WTC11 (cell line): ENCODE results near the gene LRMDA. TPM values are rescaled to one million over a fixed set of nuclear protein-coding genes. Genes with fewer than 3 reads are reported as not detected.

Experiments
- ATAC-seq: fragments of 200-7000 bp; cut with Tn5 transposase; 2 replicates; pipeline ENCODE4 v1.10.0; 2021; ENCODE audit warnings: mild to moderate bottlenecking, moderate library complexity
- CTCF ChIA-PET: fragments of 300-600 bp; sonication (Branson Sonifier 250); formaldehyde crosslinking; loops from one replicate; lab custom pipeline; 2021; ENCODE audit warnings: antibody characterized with exemption; lab: Charles Lee
- POLR2A ChIA-PET: fragments of 350-600 bp; sonication (Branson Sonifier 250); formaldehyde crosslinking; loops from one replicate; lab custom pipeline; 2021; ENCODE audit warnings: antibody characterized with exemption; lab: Charles Lee
- DNase-seq: peaks from one replicate; pipeline ENCODE4 v3.0.0; 2021; ENCODE audit warnings: low spot score
- H3K27ac Mint-ChIP-seq: 2 replicates; pipeline ENCODE4 v1.8.0; 2021; ENCODE audit warnings: mixed read lengths
- H3K27me3 Mint-ChIP-seq: 2 replicates; pipeline ENCODE4 v1.8.0; 2021; ENCODE audit warnings: low read depth, mild to moderate bottlenecking, moderate library complexity, mixed read lengths
- H3K36me3 Mint-ChIP-seq: 2 replicates; pipeline ENCODE4 v1.8.0; 2021; ENCODE audit warnings: mixed read lengths
- H3K4me1 Mint-ChIP-seq: 2 replicates; pipeline ENCODE4 v1.8.0; 2022; ENCODE audit warnings: mixed read lengths
- H3K4me3 Mint-ChIP-seq: 2 replicates; pipeline ENCODE4 v1.8.0; 2021; ENCODE audit warnings: mild to moderate bottlenecking, moderate library complexity, mixed read lengths
- H3K9me3 Mint-ChIP-seq: 2 replicates; pipeline ENCODE4 v1.8.0; 2021; ENCODE audit warnings: mixed read lengths
- ATF1 ChIP-seq: sonication (generic); formaldehyde crosslinking; IDR thresholded peaks from 2 replicates; pipeline ENCODE4 v1.8.1; 2023; ENCODE audit warnings: mild to moderate bottlenecking, moderate library complexity, missing genetic modification reagents
- CREB1 ChIP-seq: sonication (generic); formaldehyde crosslinking; IDR thresholded peaks from 2 replicates; pipeline ENCODE4 v1.8.0; 2023; ENCODE audit warnings: mild to moderate bottlenecking, missing genetic modification reagents
- EMX1 ChIP-seq: fragments of 250-450 bp; sonication (Bioruptor Pico); IDR thresholded peaks from 2 replicates; pipeline ENCODE4 v1.8.0; 2021; ENCODE audit warnings: mild to moderate bottlenecking
- ESRRA ChIP-seq: sonication (generic); formaldehyde crosslinking; IDR thresholded peaks from 2 replicates; pipeline ENCODE4 v1.8.1; 2022; ENCODE audit warnings: mild to moderate bottlenecking, missing genetic modification reagents, borderline replicate concordance
- FOXK1 ChIP-seq: sonication (generic); formaldehyde crosslinking; IDR thresholded peaks from 2 replicates; pipeline ENCODE4 v1.8.0; 2022; ENCODE audit warnings: mild to moderate bottlenecking, moderate library complexity, missing genetic modification reagents
- FOXP1 ChIP-seq: sonication (generic); formaldehyde crosslinking; IDR thresholded peaks from 2 replicates; pipeline ENCODE4 v1.8.0; 2022; ENCODE audit warnings: missing genetic modification reagents, mild to moderate bottlenecking, moderate library complexity, borderline replicate concordance
- GABPB1 ChIP-seq: sonication (generic); formaldehyde crosslinking; IDR thresholded peaks from 2 replicates; pipeline ENCODE4 v1.8.1; 2023; ENCODE audit warnings: mild to moderate bottlenecking, missing genetic modification reagents
- HMGA2 ChIP-seq: fragments of 250-450 bp; sonication (Bioruptor Pico); IDR thresholded peaks from 2 replicates; pipeline ENCODE4 v1.4.0; 2021; ENCODE audit warnings: mild to moderate bottlenecking, moderate library complexity
- JUN ChIP-seq: sonication (generic); formaldehyde crosslinking; IDR thresholded peaks from 2 replicates; pipeline ENCODE4 v1.8.0; 2023; ENCODE audit warnings: mild to moderate bottlenecking, missing genetic modification reagents
- NFYB ChIP-seq: sonication (generic); formaldehyde crosslinking; conservative IDR thresholded peaks from 2 replicates; pipeline ENCODE4 v1.8.0; 2022; ENCODE audit warnings: low read depth, missing genetic modification reagents
- NR1H2 ChIP-seq: sonication (generic); formaldehyde crosslinking; IDR thresholded peaks from 2 replicates; pipeline ENCODE4 v1.9.0; 2021; ENCODE audit warnings: mild to moderate bottlenecking, moderate library complexity, missing genetic modification reagents
- NR2C2 ChIP-seq: sonication (generic); formaldehyde crosslinking; IDR thresholded peaks from 2 replicates; pipeline ENCODE4 v1.8.0; 2022; ENCODE audit warnings: mild to moderate bottlenecking, missing genetic modification reagents
- RELA ChIP-seq: sonication (generic); formaldehyde crosslinking; IDR thresholded peaks from 2 replicates; pipeline ENCODE4 v1.8.1; 2022; ENCODE audit warnings: missing genetic modification reagents, mild to moderate bottlenecking, borderline replicate concordance
- SP1 ChIP-seq: sonication (generic); formaldehyde crosslinking; conservative IDR thresholded peaks from 2 replicates; pipeline ENCODE4 v1.8.1; 2022; ENCODE audit warnings: missing genetic modification reagents
- ZNF232 ChIP-seq: sonication (generic); formaldehyde crosslinking; IDR thresholded peaks from 2 replicates; pipeline ENCODE4 v1.8.0; 2022; ENCODE audit warnings: mild to moderate bottlenecking, missing genetic modification reagents
- ZNF263 ChIP-seq: sonication (generic); formaldehyde crosslinking; IDR thresholded peaks from 2 replicates; pipeline ENCODE4 v1.8.1; 2022; ENCODE audit warnings: low read depth, mild to moderate bottlenecking, moderate library complexity, missing genetic modification reagents
- ZNF416 ChIP-seq: fragments of 250-450 bp; sonication (Bioruptor Pico); IDR thresholded peaks from 2 replicates; pipeline ENCODE4 v1.9.0; 2021; ENCODE audit warnings: mild to moderate bottlenecking, inconsistent platforms
- total RNA-seq: library from RNA; stranded (reverse); gene quantifications from 3 replicates; pipeline ENCODE4 v1.2.3, GENCODE V29; 2021
- TF ChIP-seq, protein P1 (sequence below): sonication (generic); formaldehyde crosslinking; IDR thresholded peaks from 2 replicates; pipeline ENCODE4 v1.8.1; 2022; ENCODE audit warnings: missing genetic modification reagents, borderline replicate concordance
- TF ChIP-seq, protein P2 (sequence below): fragments of 250-450 bp; sonication (Bioruptor Pico); IDR thresholded peaks from 2 replicates; pipeline ENCODE4 v1.8.0; 2021; ENCODE audit warnings: mild to moderate bottlenecking
- TF ChIP-seq, protein P3 (sequence below): sonication (generic); formaldehyde crosslinking; conservative IDR thresholded peaks from 2 replicates; pipeline ENCODE4 v1.8.1; 2022; ENCODE audit warnings: mild to moderate bottlenecking, missing genetic modification reagents
- TF ChIP-seq, protein P4 (sequence below): sonication (generic); formaldehyde crosslinking; IDR thresholded peaks from 2 replicates; pipeline ENCODE4 v1.8.1; 2023; ENCODE audit warnings: mild to moderate bottlenecking, missing genetic modification reagents
- TF ChIP-seq, protein P5 (sequence below): sonication (generic); formaldehyde crosslinking; IDR thresholded peaks from 2 replicates; pipeline ENCODE4 v1.8.0; 2022; ENCODE audit warnings: mild to moderate bottlenecking, missing genetic modification reagents
- TF ChIP-seq, protein P6 (sequence below): fragments of 250-450 bp; sonication (Bioruptor Pico); IDR thresholded peaks from 2 replicates; pipeline ENCODE4 v1.9.0; 2021; ENCODE audit warnings: mild to moderate bottlenecking
- TF ChIP-seq, protein P7 (sequence below): sonication (generic); formaldehyde crosslinking; IDR thresholded peaks from 2 replicates; pipeline ENCODE4 v1.8.0; 2022; ENCODE audit warnings: mild to moderate bottlenecking, missing genetic modification reagents
- TF ChIP-seq, protein P8 (sequence below): sonication (generic); formaldehyde crosslinking; IDR thresholded peaks from 2 replicates; pipeline ENCODE4 v1.8.1; 2023; ENCODE audit warnings: mild to moderate bottlenecking, missing genetic modification reagents
- TF ChIP-seq, protein P9 (sequence below): fragments of 250-450 bp; sonication (Bioruptor Pico); IDR thresholded peaks from 2 replicates; pipeline ENCODE4 v2.1.2; 2022; ENCODE audit warnings: mild to moderate bottlenecking, moderate library complexity

LRMDA gene
- total RNA-seq, 1 experiment from 2014 or later = 0.92 TPM

DNA sequence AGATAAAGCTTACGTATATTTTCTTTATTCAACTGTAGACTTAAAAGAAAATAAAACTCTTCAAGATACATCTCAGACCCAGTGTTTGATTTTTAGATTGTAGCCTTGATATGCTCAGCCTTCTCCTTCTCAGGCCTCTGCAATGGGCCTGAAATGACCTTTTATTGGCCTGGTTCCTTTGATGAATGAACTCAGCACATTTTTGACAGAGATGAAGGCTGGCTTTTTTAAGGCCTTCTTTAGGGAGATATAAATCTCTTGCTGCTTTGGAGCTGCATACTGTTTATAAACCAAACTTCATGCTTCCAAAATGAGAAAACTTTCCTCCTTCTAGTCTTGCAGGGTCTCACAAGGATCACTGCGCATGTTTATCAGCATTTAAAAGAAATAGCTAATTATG, 1049.8 kb downstream of the LRMDA start:
- H3K27ac Mint-ChIP-seq = no peak overlapping the region
- H3K4me1 Mint-ChIP-seq = no peaks in the 10 kb centered on the region
- DNase-seq (no peak), ATAC-seq (no peak)
- H3K4me3 Mint-ChIP-seq = no peak overlapping the region
- TF ChIP-seq, protein P1, sequence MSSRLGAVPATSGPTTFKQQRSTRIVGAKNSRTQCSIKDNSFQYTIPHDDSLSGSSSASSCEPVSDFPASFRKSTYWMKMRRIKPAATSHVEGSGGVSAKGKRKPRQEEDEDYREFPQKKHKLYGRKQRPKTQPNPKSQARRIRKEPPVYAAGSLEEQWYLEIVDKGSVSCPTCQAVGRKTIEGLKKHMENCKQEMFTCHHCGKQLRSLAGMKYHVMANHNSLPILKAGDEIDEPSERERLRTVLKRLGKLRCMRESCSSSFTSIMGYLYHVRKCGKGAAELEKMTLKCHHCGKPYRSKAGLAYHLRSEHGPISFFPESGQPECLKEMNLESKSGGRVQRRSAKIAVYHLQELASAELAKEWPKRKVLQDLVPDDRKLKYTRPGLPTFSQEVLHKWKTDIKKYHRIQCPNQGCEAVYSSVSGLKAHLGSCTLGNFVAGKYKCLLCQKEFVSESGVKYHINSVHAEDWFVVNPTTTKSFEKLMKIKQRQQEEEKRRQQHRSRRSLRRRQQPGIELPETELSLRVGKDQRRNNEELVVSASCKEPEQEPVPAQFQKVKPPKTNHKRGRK (CRISPR knock-in tag) = no peak
- TF ChIP-seq, protein P2, sequence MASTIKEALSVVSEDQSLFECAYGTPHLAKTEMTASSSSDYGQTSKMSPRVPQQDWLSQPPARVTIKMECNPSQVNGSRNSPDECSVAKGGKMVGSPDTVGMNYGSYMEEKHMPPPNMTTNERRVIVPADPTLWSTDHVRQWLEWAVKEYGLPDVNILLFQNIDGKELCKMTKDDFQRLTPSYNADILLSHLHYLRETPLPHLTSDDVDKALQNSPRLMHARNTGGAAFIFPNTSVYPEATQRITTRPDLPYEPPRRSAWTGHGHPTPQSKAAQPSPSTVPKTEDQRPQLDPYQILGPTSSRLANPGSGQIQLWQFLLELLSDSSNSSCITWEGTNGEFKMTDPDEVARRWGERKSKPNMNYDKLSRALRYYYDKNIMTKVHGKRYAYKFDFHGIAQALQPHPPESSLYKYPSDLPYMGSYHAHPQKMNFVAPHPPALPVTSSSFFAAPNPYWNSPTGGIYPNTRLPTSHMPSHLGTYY = no peak
- TF ChIP-seq, protein P3, sequence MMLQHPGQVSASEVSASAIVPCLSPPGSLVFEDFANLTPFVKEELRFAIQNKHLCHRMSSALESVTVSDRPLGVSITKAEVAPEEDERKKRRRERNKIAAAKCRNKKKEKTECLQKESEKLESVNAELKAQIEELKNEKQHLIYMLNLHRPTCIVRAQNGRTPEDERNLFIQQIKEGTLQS (CRISPR knock-in tag) = no peak
- TF ChIP-seq NR2C2 (CRISPR knock-in tag) = no peak
- TF ChIP-seq ESRRA = no peak
- no peak for TF ChIP-seq FOXK1 (CRISPR knock-in tag)
- TF ChIP-seq CREB1 (CRISPR knock-in tag) = no peak
- TF ChIP-seq RELA (CRISPR knock-in tag) = no peak
- TF ChIP-seq, protein P4, sequence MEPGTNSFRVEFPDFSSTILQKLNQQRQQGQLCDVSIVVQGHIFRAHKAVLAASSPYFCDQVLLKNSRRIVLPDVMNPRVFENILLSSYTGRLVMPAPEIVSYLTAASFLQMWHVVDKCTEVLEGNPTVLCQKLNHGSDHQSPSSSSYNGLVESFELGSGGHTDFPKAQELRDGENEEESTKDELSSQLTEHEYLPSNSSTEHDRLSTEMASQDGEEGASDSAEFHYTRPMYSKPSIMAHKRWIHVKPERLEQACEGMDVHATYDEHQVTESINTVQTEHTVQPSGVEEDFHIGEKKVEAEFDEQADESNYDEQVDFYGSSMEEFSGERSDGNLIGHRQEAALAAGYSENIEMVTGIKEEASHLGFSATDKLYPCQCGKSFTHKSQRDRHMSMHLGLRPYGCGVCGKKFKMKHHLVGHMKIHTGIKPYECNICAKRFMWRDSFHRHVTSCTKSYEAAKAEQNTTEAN (CRISPR knock-in tag) = no peak
- no peak for TF ChIP-seq ATF1 (CRISPR knock-in tag)
- no peak for TF ChIP-seq EMX1 (CRISPR knock-in tag)
- TF ChIP-seq, protein P5, sequence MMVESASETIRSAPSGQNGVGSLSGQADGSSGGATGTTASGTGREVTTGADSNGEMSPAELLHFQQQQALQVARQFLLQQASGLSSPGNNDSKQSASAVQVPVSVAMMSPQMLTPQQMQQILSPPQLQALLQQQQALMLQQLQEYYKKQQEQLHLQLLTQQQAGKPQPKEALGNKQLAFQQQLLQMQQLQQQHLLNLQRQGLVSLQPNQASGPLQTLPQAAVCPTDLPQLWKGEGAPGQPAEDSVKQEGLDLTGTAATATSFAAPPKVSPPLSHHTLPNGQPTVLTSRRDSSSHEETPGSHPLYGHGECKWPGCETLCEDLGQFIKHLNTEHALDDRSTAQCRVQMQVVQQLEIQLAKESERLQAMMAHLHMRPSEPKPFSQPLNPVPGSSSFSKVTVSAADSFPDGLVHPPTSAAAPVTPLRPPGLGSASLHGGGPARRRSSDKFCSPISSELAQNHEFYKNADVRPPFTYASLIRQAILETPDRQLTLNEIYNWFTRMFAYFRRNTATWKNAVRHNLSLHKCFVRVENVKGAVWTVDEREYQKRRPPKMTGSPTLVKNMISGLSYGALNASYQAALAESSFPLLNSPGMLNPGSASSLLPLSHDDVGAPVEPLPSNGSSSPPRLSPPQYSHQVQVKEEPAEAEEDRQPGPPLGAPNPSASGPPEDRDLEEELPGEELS (CRISPR knock-in tag) = no peak
- no peak for TF ChIP-seq HMGA2 (CRISPR knock-in tag)
- TF ChIP-seq SP1 = no peak
- TF ChIP-seq NR1H2 (CRISPR knock-in tag) = no peak
- no peak for TF ChIP-seq ZNF263
- ChIA-PET CTCF (no interaction called here), POLR2A (no interaction called here)
- no peaks in the 10 kb centered on the region for H3K27me3 Mint-ChIP-seq
- no peaks in the 10 kb centered on the region; the same call in 1 of the 2 replicates for H3K36me3 Mint-ChIP-seq
- peaks cover 20% of the 10 kb centered on the region for H3K9me3 Mint-ChIP-seq

DNA sequence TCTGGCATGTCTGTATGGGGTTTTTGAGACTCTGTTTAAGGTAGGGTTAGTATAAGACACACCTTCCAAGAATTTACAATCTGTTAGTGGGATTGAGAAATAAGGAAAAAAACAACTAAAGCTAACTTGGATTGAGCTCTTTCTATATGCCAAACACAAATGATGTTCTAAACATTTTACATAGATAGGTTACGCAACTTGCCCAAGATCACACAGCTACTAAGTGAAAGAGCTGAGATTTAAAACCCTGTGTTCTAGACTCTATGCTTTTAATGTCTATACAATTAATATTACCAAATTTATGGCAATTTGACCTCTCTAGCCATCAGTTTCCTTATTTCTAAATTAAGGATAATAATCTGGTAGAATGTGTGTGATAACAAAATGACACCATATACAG, 1056.2 kb downstream of the LRMDA start:
- DNase-seq = no peak
- H3K27ac Mint-ChIP-seq = no peak overlapping the region
- peaks cover 47% of the 10 kb centered on the region for H3K9me3 Mint-ChIP-seq
- no peaks in the 10 kb centered on the region for H3K4me1 Mint-ChIP-seq
- CTCF ChIA-PET = no interaction called here
- ATAC-seq = no peak
- H3K4me3 Mint-ChIP-seq = no peak overlapping the region
- H3K36me3 Mint-ChIP-seq = peaks cover 14% of the 10 kb centered on the region
- TF ChIP-seq GABPB1 (CRISPR knock-in tag) = no peak
- TF ChIP-seq NFYB = no peak
- no peak for TF ChIP-seq ZNF416 (CRISPR knock-in tag)
- TF ChIP-seq ZNF232 = no peak
- TF ChIP-seq, protein P6, sequence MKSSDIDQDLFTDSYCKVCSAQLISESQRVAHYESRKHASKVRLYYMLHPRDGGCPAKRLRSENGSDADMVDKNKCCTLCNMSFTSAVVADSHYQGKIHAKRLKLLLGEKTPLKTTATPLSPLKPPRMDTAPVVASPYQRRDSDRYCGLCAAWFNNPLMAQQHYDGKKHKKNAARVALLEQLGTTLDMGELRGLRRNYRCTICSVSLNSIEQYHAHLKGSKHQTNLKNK (CRISPR knock-in tag) = no peak
- TF ChIP-seq, protein P7, sequence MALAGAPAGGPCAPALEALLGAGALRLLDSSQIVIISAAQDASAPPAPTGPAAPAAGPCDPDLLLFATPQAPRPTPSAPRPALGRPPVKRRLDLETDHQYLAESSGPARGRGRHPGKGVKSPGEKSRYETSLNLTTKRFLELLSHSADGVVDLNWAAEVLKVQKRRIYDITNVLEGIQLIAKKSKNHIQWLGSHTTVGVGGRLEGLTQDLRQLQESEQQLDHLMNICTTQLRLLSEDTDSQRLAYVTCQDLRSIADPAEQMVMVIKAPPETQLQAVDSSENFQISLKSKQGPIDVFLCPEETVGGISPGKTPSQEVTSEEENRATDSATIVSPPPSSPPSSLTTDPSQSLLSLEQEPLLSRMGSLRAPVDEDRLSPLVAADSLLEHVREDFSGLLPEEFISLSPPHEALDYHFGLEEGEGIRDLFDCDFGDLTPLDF (CRISPR knock-in tag) = no peak
- TF ChIP-seq, protein P8, sequence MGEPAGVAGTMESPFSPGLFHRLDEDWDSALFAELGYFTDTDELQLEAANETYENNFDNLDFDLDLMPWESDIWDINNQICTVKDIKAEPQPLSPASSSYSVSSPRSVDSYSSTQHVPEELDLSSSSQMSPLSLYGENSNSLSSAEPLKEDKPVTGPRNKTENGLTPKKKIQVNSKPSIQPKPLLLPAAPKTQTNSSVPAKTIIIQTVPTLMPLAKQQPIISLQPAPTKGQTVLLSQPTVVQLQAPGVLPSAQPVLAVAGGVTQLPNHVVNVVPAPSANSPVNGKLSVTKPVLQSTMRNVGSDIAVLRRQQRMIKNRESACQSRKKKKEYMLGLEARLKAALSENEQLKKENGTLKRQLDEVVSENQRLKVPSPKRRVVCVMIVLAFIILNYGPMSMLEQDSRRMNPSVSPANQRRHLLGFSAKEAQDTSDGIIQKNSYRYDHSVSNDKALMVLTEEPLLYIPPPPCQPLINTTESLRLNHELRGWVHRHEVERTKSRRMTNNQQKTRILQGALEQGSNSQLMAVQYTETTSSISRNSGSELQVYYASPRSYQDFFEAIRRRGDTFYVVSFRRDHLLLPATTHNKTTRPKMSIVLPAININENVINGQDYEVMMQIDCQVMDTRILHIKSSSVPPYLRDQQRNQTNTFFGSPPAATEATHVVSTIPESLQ (CRISPR knock-in tag) = no peak
- TF ChIP-seq, protein P9, sequence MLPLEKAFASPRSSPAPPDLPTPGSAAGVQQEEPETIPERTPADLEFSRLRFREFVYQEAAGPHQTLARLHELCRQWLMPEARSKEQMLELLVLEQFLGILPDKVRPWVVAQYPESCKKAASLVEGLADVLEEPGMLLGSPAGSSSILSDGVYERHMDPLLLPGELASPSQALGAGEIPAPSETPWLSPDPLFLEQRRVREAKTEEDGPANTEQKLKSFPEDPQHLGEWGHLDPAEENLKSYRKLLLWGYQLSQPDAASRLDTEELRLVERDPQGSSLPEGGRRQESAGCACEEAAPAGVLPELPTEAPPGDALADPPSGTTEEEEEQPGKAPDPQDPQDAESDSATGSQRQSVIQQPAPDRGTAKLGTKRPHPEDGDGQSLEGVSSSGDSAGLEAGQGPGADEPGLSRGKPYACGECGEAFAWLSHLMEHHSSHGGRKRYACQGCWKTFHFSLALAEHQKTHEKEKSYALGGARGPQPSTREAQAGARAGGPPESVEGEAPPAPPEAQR (CRISPR knock-in tag) = no peak
- no peak for TF ChIP-seq JUN
- no peak for TF ChIP-seq FOXP1 (CRISPR knock-in tag)
- TF ChIP-seq, all 79 proteins: peak for 0
- POLR2A ChIA-PET = no interaction called here
- no peaks in the 10 kb centered on the region; the same call in 1 of the 2 replicates for H3K27me3 Mint-ChIP-seq
